ENCODE measurements around the gene S1PR1.

S1PR1 gene

DNA sequence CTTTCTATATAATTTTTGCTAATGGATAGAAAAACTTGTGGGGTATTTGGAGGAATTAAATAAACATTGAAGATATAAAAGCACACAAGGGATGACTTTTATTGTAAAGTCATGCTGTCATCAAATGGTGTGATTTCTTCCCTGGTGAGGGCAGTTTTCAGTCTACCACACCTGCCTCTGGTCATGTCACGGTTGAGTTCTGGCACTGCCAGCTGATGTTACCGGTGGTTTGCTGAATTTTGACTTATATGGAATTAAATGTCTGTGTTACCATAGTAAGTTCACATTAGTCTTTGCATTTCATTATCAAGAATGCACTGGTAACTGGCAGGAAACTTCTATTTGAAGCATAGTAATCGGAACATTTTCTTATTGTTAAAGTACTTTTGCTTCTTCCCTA is 13.4 kb downstream of the S1PR1 start:
- FAIRE-seq, result no peak

DNA sequence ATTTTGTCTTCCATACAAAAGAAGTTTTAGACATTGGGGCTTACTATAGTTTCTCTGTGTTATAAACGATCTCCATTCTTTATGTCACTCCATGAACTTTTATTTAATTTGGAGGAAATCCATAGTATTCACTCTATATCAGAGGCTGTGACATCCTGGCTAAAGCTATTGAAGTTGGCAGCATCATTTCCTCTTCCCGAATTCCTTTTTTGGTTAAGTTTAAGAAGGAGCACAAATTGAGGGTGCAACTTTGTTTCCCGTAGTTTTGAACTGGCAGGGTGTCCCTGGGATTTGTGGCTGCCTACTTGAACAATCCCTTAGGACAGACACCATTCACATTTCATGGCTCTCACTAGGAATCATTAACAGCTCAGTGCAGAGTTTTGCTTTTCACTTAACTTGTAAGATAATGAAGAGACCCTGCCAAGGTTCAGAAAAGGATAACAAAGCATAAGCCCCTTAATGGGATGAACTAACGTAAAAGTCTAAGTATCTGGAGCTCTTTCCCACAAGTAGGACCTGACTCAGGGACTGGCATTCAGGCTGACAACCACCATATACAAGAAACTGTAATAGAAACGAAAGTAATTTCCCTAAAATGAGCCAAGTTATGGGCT is 13.9 kb downstream of the S1PR1 start:
- no peak for FAIRE-seq

DNA sequence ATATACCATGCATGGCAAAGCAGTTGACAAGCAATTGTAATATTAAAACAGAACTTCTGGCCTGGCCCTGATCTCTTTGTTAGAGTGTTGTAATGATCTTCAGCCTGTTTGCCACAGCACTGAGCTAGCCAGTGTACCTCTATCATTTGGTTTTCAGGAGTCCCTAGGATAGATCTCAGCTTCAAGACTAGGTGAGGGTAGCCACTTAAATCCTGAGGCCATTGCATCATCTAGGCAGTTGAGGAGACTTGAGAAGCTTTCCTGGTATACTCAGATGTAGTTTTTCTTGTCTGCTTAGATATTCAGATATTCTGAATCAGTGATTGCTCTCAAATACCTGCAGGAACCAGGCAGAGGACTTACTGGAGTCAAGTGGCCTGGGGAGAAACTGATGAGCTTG is 14.7 kb downstream of the S1PR1 start:
- no peak for FAIRE-seq

DNA sequence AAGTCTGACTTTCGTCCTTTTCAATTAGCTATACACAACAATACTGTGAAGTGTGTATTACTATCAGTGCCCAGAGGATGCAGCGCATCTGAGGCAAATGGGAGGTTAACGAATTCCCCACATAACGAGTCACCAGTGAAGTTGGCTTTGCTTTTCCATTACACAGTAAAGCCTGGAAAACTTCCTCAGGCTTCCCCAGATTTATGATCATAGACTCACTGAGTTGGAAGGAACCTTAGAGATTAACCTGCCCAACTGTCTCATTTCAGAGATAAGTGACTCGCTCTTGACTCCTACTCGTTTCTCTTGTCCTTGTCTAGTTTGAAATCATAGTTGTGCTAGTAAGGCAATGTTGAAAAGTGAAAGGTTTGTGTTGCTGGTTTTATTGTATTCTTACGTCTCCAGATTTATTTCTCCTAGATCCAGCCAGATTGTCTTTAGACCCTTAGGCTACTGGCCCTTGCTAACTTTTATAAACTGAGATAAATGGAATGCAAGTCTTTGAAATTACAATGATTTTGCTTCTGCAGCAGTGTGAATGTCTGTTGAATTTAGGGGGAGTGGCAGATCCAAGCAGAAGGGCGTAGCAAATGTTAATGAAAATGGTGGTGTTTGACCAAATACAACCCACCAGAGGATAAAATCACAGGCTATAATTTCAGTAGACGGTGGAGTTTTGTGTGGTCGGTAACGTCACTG is 17.3 kb downstream of the S1PR1 start:
- no peak for FAIRE-seq

DNA sequence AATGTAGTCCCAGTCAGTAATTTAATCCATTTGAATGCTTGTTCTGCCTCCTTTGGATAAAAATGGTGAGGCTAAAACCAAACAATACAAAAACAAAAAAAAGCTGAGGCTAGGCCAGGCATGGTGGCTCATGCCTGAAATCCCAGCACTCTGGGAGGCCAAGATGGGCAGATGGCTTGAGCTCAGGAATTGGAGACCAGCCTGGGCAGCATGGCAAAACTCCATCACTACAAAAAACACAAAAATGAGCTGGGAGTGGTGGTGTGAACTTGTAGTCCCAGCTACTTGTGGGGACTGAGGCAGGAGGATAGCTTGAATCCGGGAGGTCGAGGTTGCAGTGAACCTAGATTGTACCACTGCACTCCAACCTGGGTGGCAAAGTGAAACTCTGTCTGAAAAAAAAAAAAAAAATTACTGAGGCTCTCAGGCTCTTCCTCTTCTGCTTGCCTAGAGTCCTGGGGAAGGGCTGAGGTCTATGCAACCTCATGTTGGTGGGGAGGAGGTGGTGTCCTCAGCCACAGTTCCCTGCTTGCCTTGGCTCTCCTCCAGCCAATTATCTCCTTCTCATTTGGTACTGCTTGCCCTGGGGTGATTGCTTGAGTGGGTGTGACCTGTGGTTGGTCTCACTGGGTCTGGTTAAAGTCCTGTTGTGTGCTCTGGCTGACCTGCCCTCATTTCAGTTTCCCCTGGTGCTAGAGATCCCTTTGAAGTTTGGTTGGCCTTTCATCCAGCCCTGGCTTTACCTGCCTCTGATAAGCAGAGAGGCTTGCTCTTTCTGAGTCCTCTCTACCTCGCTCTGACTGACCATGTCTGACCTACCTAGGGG is 20.9 kb downstream of the S1PR1 start:
- FAIRE-seq, result no peak

DNA sequence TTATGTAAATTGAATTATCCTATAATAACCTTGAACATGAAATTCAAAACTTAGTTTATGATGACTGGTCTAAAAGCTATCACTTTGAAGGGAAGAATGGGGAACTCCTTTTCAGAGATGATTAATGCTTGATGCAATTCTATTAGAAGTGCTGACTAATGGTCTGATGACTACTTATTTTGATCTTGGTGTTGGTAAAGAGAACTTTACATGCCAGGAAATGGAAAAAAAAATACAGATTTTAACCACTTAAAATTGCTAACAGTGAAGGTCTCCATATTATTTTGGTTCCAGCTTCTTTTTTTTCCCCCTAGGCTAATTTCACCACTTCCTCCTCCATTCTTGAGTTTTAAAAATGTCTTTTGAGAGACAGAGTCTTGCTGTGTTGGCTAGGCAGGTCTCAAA is 22.9 kb downstream of the S1PR1 start:
- FAIRE-seq, result no peak

DNA sequence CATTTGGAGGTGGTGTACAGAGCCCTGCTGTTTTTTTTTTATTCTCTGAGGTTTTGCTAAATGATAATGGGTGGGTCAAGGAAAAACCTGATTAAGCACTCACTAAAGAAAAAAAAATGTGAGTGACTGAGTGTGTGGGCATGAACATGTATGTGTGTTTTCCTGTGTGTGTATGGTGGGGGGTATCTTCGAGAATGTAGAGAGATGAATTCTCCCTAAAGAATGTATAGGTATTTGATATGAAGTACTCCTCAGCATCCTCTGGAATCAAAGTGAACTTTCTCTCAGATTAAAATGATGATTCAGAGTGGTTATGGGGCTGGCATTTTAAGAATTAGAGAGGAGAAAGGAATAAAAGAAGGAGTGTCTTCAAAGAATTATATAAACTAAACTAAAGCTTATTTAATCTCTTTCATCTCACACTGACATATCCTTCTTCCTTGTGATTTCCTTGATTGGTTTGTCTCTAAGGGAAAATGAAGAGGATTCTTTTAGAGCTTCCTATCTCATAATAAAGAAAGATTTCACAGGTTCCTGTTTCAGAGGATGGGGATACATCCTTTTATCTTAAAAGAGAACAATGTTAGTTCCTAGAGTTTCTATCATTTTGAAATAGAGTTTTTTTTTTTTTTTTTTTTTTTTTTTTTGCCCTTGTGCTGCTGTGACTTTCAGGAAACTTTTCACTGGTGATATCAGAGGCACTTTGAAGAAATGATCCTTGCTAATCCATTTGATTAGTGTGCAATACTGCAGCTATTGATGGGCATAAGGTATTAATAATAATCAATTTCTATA is 23.9 kb downstream of the S1PR1 start:
- FAIRE-seq, result no peak

DNA sequence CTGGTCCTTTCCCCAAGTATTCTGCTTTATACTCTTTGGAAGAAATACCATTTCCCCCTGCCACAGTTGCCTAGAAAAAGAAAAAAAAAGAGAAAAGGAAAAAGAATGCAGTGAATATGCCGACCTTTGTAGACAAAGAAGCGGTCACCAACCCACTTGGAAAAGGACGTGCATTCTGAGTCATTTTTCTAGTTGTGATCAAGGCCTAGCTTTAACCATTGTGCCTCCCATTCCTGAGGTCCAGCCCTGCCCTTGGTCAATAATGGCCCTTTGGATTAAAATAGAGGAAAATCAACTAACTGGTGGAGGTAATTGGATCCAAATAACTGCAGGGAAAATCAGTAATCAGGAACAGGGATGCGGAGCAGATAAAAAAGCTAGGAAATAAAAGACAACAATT is 24.8 kb downstream of the S1PR1 start:
- no peak for FAIRE-seq

DNA sequence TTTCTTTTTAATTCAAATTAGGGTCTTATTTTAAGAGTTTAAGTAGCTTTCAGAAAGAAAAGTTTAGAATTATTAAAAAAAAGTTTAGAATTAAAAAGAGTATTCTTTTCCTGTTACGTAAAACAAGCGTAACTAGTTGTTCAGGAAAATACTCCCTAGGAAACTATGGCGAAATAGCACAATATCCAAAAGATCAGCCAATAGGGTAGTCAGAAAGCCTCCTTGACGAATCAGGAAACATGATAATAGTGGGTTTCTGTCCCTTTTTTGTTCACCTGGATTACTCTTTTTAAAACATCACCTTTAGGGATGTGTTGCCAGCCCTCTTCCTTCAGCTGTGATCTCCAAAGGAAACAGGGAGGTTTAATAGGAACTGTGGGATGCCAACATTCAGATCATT is 25.2 kb downstream of the S1PR1 start:
- FAIRE-seq, result no peak

DNA sequence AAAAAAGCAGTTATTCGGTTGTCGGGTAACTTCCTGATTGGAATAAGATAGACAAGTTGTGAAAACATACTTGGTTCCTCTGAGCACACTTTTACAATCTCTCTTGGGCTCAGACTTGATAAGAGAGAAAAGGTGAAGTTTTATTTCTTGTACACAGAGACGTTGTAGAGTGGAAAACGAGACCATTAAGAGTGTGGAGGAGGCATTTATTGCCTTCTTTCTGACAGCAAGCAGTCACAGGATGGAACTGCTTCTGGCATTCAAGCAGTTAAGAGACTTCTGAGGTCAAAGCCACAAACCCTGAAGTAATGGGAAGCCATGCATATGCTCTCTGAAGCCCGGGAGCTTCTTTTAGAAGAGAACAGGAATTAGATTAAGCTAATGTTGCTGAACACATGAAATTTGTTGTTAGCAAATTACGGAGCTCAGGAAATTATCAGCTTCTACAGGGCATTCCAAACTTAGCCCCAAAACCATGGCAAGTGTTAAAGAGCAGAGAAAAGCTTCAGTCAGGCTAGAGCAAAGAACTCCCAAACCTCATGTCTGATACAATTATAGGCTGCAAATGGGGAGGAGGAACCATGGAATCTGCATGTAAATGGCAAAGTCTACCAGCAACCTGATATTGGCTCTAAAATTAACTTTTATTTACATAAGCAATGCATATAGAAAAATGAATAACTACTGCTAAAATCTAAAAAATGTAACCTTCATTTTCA is 26.0 kb downstream of the S1PR1 start:
- FAIRE-seq, result no peak

DNA sequence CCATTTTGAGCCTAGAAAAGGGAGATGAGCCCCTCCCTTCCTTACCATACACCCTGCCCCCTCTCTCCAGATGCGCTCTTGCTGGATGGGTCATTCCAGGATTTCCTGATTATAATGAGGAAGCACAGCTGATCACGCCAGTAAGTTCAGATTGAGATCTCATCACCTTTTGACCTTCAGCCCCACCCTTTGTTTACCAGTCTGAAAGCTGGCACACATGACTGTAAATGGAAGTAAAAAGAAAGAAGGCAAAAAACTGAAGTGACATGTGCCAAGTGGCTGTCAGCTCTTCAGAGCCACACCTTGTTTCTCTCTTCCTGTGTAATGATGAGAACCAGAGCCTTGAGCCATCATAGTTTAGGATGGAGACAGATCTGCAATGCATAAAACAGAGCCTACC is 27.9 kb downstream of the S1PR1 start:
- FAIRE-seq, result no peak

DNA sequence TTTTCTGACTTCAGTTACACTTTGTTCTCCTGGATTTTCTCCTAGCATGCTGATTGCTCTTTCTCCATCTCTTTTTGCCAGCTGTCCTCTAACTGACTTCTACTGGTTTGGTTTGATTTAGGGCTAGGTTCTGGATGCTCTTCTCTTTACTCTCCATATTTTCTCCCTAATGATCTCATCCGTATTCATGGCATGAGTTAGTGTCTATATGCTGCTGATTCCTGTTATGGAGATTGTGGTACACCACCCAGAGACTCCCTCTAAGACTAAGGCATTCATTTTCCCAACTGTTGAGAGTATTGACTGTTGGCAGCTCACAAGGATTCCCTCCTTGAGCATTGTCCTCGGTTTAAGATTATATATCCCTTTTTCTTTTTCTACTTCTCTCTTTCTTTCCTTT is 28.9 kb downstream of the S1PR1 start:
- FAIRE-seq, result no peak

DNA sequence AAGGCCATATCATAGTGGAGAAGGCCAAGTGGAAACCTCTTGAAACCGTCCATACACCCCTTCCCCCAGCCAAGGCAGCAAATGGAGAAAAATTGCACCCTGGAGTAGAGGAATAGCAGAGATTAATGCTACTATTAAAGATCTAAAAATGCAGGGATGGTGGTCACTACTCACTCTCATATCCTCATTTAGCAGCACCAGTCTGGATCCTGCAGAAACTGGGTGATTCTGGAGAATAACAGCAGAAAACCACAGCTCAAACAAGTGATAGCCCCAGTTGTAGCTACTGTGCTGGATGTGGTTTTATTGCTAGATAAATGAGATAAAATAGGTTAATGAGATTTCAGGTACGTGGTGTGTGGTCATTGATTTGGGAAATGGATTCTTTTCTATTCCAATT is 30.3 kb downstream of the S1PR1 start:
- no peak for FAIRE-seq

DNA sequence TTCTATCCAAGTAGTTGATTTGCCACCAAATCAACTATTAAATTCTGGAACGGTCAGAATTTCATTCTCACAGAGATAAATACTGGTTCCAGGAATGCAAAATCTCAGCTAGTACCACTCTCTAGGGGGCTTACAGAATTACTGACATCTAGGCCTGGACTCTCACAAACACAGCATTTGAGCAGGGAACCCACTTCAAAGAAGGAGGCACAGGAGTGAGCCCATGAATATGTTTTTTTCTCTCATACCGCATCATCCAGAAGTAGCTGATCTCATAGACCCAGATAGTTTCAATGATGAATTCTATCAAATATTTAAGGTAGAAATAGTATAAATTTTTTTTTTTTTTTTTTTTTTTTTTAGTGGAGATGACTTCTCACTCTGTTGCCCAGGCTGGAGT is 32.1 kb downstream of the S1PR1 start:
- no peak for FAIRE-seq

DNA sequence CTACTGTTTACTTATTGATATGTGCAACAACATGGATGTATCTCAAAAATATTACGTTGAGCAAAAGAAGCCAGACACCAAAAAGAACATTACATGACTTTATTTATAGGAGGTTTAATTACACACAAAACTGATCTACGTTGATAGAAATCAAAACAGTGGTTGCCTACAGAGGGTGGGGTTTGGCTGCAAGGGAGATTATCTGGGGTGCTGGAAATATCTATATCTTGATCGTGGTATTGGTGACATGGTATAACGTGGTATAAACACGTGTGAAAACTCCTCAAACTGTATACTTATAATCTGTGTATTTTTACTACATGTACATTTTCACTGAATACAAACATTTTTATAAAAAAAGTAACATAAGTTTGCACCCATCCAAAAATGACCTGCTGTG is 38.9 kb downstream of the S1PR1 start:
- FAIRE-seq, result no peak

DNA sequence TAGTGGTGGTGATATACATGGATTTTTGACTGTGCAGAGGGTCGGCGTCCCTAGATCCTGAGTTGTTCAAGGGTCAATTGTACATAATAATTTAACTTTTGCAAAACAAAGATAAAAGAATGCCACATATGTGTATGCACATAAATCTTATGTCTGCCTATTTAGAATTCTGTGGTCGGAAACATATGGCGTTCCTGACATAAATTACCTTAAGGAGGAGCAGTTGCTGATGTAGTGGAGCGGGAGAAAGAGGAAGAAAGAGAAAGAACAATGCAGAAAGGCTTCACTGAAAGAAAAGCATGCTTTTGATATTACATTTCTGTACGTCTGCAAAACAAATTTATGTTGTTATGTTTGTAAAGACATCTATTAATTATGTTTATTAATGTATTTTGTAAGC is 40.0 kb downstream of the S1PR1 start:
- no peak for FAIRE-seq

DNA sequence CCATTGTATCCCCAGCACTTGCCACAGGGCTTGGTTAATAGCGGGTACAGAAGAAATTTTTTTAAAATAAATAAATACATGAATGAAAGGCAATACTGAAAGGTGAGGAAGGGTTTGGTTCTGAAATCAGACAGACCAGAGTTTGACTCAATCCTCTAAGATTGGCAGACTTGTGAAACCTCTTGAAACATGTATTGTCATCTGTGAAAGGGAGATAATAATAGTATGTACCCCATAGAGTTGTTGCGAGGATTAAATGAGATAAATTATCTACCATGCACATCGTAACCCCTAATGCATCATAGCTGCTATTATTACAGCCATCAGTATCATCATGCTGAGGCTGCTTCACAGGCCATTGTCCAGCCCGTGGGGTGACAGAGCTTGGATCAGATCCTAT is 41.4 kb downstream of the S1PR1 start:
- FAIRE-seq, result no peak

DNA sequence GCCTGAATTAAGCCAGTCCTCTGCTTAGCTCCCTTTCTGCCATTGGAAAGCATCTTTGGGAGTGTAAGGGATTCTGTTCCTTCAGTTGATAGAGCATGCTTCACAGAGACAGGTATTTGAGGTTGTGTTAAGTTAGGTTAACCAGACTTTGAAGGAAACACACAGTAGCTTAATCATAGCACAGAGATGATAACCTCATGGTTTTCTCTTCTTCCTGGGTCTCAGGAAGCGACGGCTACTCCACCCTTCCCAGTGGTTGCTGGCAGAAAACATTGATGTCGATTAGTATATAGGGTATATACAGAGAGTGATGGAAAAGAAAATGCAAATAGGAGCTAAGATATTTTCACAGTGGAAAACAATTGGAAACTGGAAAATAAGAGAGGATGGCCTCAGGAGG is 42.0 kb downstream of the S1PR1 start:
- FAIRE-seq, result no peak

DNA sequence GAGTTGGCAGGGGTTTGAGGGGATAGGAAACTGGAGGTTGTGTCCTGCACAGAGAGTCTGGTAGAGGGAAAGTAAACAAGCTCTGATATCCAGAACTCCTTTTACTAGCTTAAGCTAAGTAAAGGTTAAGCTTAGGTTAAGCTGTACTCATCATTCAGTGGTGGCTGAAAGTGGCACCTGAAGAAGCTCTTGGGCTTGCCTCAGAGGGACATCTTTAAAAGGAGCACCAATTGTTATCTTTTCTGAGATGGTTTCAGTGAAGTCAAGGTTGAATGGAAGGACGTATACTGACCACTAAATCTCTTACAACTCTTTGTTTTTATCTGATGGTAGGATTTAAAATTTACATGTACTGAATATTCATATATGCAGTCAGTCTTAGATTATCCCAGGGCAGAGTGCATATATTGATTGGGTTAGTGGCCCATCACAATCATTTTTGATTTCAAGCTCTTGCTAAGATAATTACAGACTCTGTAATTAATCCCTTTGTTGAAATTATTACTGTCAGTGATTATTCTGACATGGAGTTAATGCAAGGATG is 43.3 kb downstream of the S1PR1 start:
- FAIRE-seq, result no peak

DNA sequence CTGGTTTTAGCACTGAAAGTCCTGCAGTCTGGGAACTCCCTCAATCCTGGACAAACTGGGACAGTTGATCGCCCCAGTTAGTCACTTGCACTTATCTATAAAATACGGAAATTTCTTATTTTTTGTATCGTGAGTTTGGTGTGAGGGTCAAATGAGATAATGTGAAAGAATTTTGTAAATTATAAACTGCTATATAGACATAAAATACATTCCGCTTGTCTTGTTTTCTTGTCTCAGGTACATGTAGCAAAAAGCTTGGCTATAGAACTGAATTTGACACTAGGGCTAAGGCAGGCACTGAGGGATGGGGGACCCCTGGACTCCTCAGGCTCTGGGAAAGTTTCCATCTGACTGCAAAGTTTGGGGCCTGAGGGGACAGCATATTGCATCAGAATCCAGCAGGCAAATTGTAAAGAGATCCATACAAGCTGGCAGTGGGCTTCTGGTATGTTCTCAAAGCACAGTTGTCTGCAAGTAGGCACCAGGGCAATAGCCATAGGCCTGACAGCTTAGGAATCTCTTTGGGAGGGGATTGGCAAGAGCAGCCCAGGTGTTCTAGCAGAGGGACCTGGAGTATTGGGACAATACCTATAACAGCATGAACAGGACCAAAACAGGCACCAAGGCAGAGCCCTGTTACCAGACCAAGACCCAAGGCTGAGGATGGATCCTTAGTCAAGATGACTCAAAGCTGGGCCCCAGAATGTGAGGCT is 44.3 kb downstream of the S1PR1 start:
- no peak for FAIRE-seq

DNA sequence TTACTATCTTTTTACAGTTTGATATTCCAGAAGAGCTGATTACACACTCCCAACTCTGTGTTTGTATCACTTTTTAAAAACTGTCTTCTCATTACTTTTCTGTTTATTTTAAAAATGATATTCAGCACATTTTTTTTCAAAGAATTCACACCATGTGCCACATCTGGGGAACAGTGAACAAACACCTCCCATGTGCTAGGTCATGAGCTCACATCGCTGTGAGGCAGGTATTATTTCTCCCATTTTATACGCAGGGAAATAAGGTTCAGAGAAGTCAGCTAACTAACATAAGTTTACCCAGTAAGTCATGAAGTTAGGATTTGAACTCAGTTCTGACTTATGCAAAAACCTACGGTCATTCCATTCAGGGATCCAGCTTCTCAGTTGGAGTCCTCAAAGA is 44.9 kb downstream of the S1PR1 start:
- no peak for FAIRE-seq

All from TTC549 (cell line).